ENCODE results near the gene CRYGD.

CRYGD gene

GRCh38 chr2:208077276-208077675 is 47.0 kb downstream of the CRYGD start:
- no peak for DNase-seq

GRCh38 chr2:208074610-208075356 is 49.5 kb downstream of the CRYGD start:
- no peak for DNase-seq

GRCh38 chr2:208072250-208072892 is 52.0 kb downstream of the CRYGD start:
- DNase-seq, result peak; percentile 17
